Hepatocyte (in vitro differentiated cells): ENCODE data around the gene LNX1. TPM values are rescaled to one million over a fixed set of nuclear protein-coding genes. Genes with fewer than 3 reads are reported as not detected.

Experiments used
- DNase-seq: peaks from one replicate; pipeline ENCODE4 v3.0.0-alpha.2; 2016; ENCODE audit warnings: low spot score
- H2AFZ ChIP-seq: fragments of 200-600 bp; sonication (generic); 2 replicates; pipeline ENCODE4 v1.6.0; 2016; ENCODE audit warnings: antibody characterized with exemption, mild to moderate bottlenecking
- H3K27ac ChIP-seq: fragments of 200-600 bp; sonication (generic); 2 replicates; pipeline ENCODE4 v1.5.1; 2016; ENCODE audit warnings: mild to moderate bottlenecking
- H3K27me3 ChIP-seq: fragments of 200-600 bp; sonication (generic); 2 replicates; pipeline ENCODE4 v1.6.1; 2016
- H3K36me3 ChIP-seq: fragments of 200-600 bp; sonication (generic); replicated peaks from 2 replicates; pipeline ENCODE4 v1.5.1; 2016; ENCODE audit warnings: low read depth; ENCODE audit not compliant: insufficient read depth
- H3K4me1 ChIP-seq: fragments of 200-600 bp; sonication (generic); 2 replicates; pipeline ENCODE4 v1.5.1; 2016; ENCODE audit warnings: mild to moderate bottlenecking, moderate library complexity; ENCODE audit not compliant: insufficient read depth
- H3K4me2 ChIP-seq: fragments of 200-600 bp; sonication (generic); 2 replicates; pipeline ENCODE4 v1.6.0; 2016
- H3K4me3 ChIP-seq: fragments of 200-600 bp; sonication (generic); 2 replicates; pipeline ENCODE4 v1.5.1; 2016; ENCODE audit warnings: mild to moderate bottlenecking
- H3K79me2 ChIP-seq: fragments of 200-600 bp; sonication (generic); 2 replicates; pipeline ENCODE4 v1.6.0; 2017; ENCODE audit warnings: mild to moderate bottlenecking
- H3K9me2 ChIP-seq: fragments of 200-600 bp; sonication (generic); replicated peaks from 2 replicates; pipeline ENCODE4 v1.6.0; 2017; ENCODE audit warnings: mild to moderate bottlenecking; ENCODE audit not compliant: insufficient read depth
- H3K9me3 ChIP-seq: fragments of 200-600 bp; sonication (generic); 2 replicates; pipeline ENCODE4 v1.5.1; 2016; ENCODE audit warnings: low read depth, mild to moderate bottlenecking
- H4K20me1 ChIP-seq: fragments of 200-600 bp; sonication (generic); 2 replicates; pipeline ENCODE4 v1.6.0; 2016; ENCODE audit warnings: mild to moderate bottlenecking; ENCODE audit not compliant: insufficient read depth, poor library complexity, severe bottlenecking
- CTCF ChIP-seq: fragments of 200-600 bp; sonication (generic); IDR thresholded peaks from 2 replicates; pipeline ENCODE4 v1.5.1; 2016; ENCODE audit warnings: antibody characterized with exemption, mild to moderate bottlenecking; ENCODE audit not compliant: poor library complexity
- EZH2 ChIP-seq: fragments of 200-600 bp; sonication (generic); IDR thresholded peaks from 2 replicates; pipeline ENCODE4 v1.6.1; 2016; ENCODE audit warnings: antibody characterized with exemption, mild to moderate bottlenecking, borderline replicate concordance
- EZH2phosphoT487 ChIP-seq: fragments of 200-600 bp; sonication (generic); IDR thresholded peaks from one replicate; pipeline ENCODE4 v1.6.1; 2018; ENCODE audit warnings: antibody characterized with exemption, mild to moderate bottlenecking, low read depth, moderate library complexity; ENCODE audit not compliant: unreplicated experiment, severe bottlenecking
- WGBS: methylation state at CpG from one replicate; pipeline ENCODE4 v1.1.6; 2016; ENCODE audit warnings: low lambda C conversion rate; ENCODE audit errors: missing lambda C conversion rate; 5-methylcytosine and 5-hydroxymethylcytosine counted together
- polyA plus RNA-seq: library from polyadenylated mRNA; unstranded; fragments of >200 nt; fragmentation: Nextera tagmentation; extraction: Ambion mirVana; gene quantifications from 2 replicates; pipeline ENCODE4 v1.2.1, GENCODE V29; 2016
- total RNA-seq: library from RNA; depleted of rRNA; stranded (reverse); fragments of >200 nt; gene quantifications from 2 replicates; pipeline ENCODE4 v1.2.3, GENCODE V29; 2014

The LNX1 gene
- total and polyA plus RNA-seq, 2 experiments from 2014 or later = 8.4 to 16.7 TPM

- Histone ChIP-seq H3K27me3 (no peaks in the 10 kb centered on the region), H3K4me1 (peaks cover 18% of the 10 kb centered on the region), H3K79me2 (peaks cover 3% of the 10 kb centered on the region), H3K4me3 (no peak overlapping the region), H3K4me2 (peak overlapping the region; percentile 21), H4K20me1 (no peaks in the 10 kb centered on the region), H3K27ac (peak overlapping the region; percentile 57), H3K9me3 (no peaks in the 10 kb centered on the region), H2AFZ (no peak overlapping the region), H3K36me3 (peaks cover 11% of the 10 kb centered on the region), H3K9me2 (no peaks in the 10 kb centered on the region)
- no peak for TF ChIP-seq EZH2phosphoT487
- no peak for TF ChIP-seq CTCF
- no peak for TF ChIP-seq EZH2
- DNase-seq = peak; percentile 40
These were observed 131.7 kb downstream of the LNX1 start for GRCh38 chr4:53459548-53459947.

- H3K9me2 ChIP-seq = no peaks in the 10 kb centered on the region
- no peaks in the 10 kb centered on the region for H4K20me1 ChIP-seq
- H3K4me3 ChIP-seq = no peak overlapping the region
- H3K4me2 ChIP-seq = no peak overlapping the region
- H3K27me3 ChIP-seq = no peaks in the 10 kb centered on the region
- no peak overlapping the region for H2AFZ ChIP-seq
- H3K27ac ChIP-seq = peak overlapping the region; percentile 72
- TF ChIP-seq CTCF (no peak), EZH2 (no peak), EZH2phosphoT487 (no peak)
- H3K9me3 ChIP-seq = no peaks in the 10 kb centered on the region
- peaks cover 17% of the 10 kb centered on the region for H3K4me1 ChIP-seq
- no peak for DNase-seq
- peaks cover 8% of the 10 kb centered on the region for H3K36me3 ChIP-seq
- peaks cover 3% of the 10 kb centered on the region for H3K79me2 ChIP-seq
These were observed 135.1 kb downstream of the LNX1 start for GRCh38 chr4:53456178-53456577.

GRCh38 chr4:53455766-53456165 lies 135.5 kb downstream of the LNX1 start:
- Histone ChIP-seq H3K36me3 (peaks cover 5% of the 10 kb centered on the region), H3K27me3 (no peaks in the 10 kb centered on the region), H3K27ac (peak overlapping the region; percentile 72), H3K9me3 (no peaks in the 10 kb centered on the region), H3K79me2 (peaks cover 3% of the 10 kb centered on the region), H3K4me3 (no peak overlapping the region), H3K4me1 (peaks cover 15% of the 10 kb centered on the region), H4K20me1 (no peaks in the 10 kb centered on the region), H2AFZ (no peak overlapping the region), H3K9me2 (no peaks in the 10 kb centered on the region), H3K4me2 (no peak overlapping the region)
- DNase-seq = peak; percentile 40
- TF ChIP-seq EZH2phosphoT487 (no peak), CTCF (no peak), EZH2 (no peak)
- WGBS = 66% methylated on average over 3 of the region's 3 CpGs

GRCh38 chr4:53453385-53453784 lies 137.9 kb downstream of the LNX1 start:
- Histone ChIP-seq H3K27ac (no peak overlapping the region), H3K36me3 (peaks cover 5% of the 10 kb centered on the region), H3K79me2 (peaks cover 5% of the 10 kb centered on the region), H3K9me3 (no peaks in the 10 kb centered on the region), H3K4me2 (no peak overlapping the region), H2AFZ (no peak overlapping the region), H3K27me3 (no peaks in the 10 kb centered on the region), H3K9me2 (no peaks in the 10 kb centered on the region), H3K4me3 (no peak overlapping the region), H3K4me1 (peaks cover 15% of the 10 kb centered on the region), H4K20me1 (no peaks in the 10 kb centered on the region)
- TF ChIP-seq EZH2phosphoT487 (no peak), CTCF (no peak), EZH2 (no peak)
- no peak for DNase-seq
- 98% methylated on average over 2 of the region's 2 CpGs for WGBS
